Measurements from ENCODE around the gene ARHGDIG. TPM values are rescaled to one million over a fixed set of nuclear protein-coding genes. Genes with fewer than 3 reads are reported as not detected.
A peak's percentile ranks its signal among the peaks of the same experiment; 100 is the strongest.

ARHGDIG gene
- total RNA-seq, 1 experiment from 2014 or later = 5.9 TPM

- no peak overlapping the region for H3K14ac ChIP-seq (ENCODE audit: insufficient read depth, low read length)
- H4K8ac ChIP-seq (replicated peaks; ENCODE audit: insufficient read length, low read depth, low read length) = no peak overlapping the region
- Mint-ChIP-seq H3K27ac (peak overlapping the region in 2 of 3 experiments; percentile 39 to 78; a peak in 2 of 7 replicates), H3K9me3 (no peaks in the 10 kb centered on the region), H3K27me3 (ENCODE audit: low read depth) (no peaks in the 10 kb centered on the region), H3K4me3 (no peak overlapping the region), H3K36me3 (ENCODE audit: insufficient read depth in 1 of 3, low read depth in 3 of 3) (peaks cover 12 to 46% (median 33%) of the 10 kb centered on the region in 3 experiments; a peak in 6 of 7 replicates), H3K4me1 (no peaks in the 10 kb centered on the region)
- no peak overlapping the region for H2BK12ac ChIP-seq (ENCODE audit: insufficient read length, low read depth, low read length)
- no peak overlapping the region for H3T11ph ChIP-seq (ENCODE audit: low read length)
- H3K23ac ChIP-seq (ENCODE audit: insufficient read length, low read depth, low read length) = no peak overlapping the region
- H4K20me1 ChIP-seq (ENCODE audit: control insufficient read depth, insufficient read depth, insufficient read length) = no peaks in the 10 kb centered on the region
- no peak overlapping the region for H3K18ac ChIP-seq (ENCODE audit: insufficient read length, low read depth, low read length)
- H4K91ac ChIP-seq (ENCODE audit: insufficient read length, low read depth, low read length) = no peak overlapping the region
- H3K27me3 ChIP-seq (ENCODE audit: insufficient read depth, low read length) = no peaks in the 10 kb centered on the region
- H2BK20ac ChIP-seq (ENCODE audit: low read depth, low read length, poor library complexity, severe bottlenecking) = no peak overlapping the region
- TF ChIP-seq, protein P1, sequence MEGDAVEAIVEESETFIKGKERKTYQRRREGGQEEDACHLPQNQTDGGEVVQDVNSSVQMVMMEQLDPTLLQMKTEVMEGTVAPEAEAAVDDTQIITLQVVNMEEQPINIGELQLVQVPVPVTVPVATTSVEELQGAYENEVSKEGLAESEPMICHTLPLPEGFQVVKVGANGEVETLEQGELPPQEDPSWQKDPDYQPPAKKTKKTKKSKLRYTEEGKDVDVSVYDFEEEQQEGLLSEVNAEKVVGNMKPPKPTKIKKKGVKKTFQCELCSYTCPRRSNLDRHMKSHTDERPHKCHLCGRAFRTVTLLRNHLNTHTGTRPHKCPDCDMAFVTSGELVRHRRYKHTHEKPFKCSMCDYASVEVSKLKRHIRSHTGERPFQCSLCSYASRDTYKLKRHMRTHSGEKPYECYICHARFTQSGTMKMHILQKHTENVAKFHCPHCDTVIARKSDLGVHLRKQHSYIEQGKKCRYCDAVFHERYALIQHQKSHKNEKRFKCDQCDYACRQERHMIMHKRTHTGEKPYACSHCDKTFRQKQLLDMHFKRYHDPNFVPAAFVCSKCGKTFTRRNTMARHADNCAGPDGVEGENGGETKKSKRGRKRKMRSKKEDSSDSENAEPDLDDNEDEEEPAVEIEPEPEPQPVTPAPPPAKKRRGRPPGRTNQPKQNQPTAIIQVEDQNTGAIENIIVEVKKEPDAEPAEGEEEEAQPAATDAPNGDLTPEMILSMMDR (conservative IDR thresholded peaks at IDR 0.05) = no peak
- DNase-seq = no peak
- no peak overlapping the region for H4K5ac ChIP-seq (ENCODE audit: insufficient read length, low read depth, low read length)
- no peak overlapping the region for H3K4ac ChIP-seq (ENCODE audit: low read depth, low read length)
- no peak overlapping the region for H3K9ac ChIP-seq (ENCODE audit: extremely low read depth, insufficient read length, low read length)
- H3K9me3 ChIP-seq (ENCODE audit: control insufficient read depth, low read depth, low read length) = no peaks in the 10 kb centered on the region
- no peaks in the 10 kb centered on the region for H3K23me2 ChIP-seq (ENCODE audit: insufficient read length, low read depth, low read length, poor library complexity, severe bottlenecking)
- H2AFZ ChIP-seq (ENCODE audit: low read length) = no peak overlapping the region
- H3K27ac ChIP-seq (ENCODE audit: insufficient read length, low read depth, low read length) = no peak overlapping the region
- no peaks in the 10 kb centered on the region for H3K79me1 ChIP-seq (ENCODE audit: insufficient read depth, low read depth, low read length, poor library complexity, severe bottlenecking)
- H3K56ac ChIP-seq (ENCODE audit: insufficient read length, low read depth, low read length) = no peak overlapping the region
- no peak overlapping the region for H2BK5ac ChIP-seq (ENCODE audit: insufficient read length, low read length)
- H3K4me1 ChIP-seq (ENCODE audit: insufficient read depth, low read length) = no peaks in the 10 kb centered on the region
- no peaks in the 10 kb centered on the region for H3K79me2 ChIP-seq (ENCODE audit: insufficient read depth, low read length)
- no peak overlapping the region for H2BK120ac ChIP-seq (ENCODE audit: low read depth, low read length, poor library complexity, severe bottlenecking)
- H2AK5ac ChIP-seq (ENCODE audit: insufficient read length, low read length) = no peak overlapping the region
- no peak overlapping the region for H2BK15ac ChIP-seq (ENCODE audit: low read depth, low read length)
- WGBS (ENCODE audit: extremely low coverage, insufficient read length, low lambda C conversion rate) = no CpG with 5 or more reads among the region's 6 CpGs
- H3K4me2 ChIP-seq (ENCODE audit: insufficient read depth, insufficient read length, low read length) = no peak overlapping the region
Observed at GRCh38 chr16:301235-301634, 20.8 kb downstream of the ARHGDIG start.

Data from H9 (cell line).